MM.1S (cell line): ENCODE data around the gene PAOX.

Experiments used
- CTCF ChIP-seq: fragments of 300-600 bp; sonication (generic); IDR thresholded peaks from 2 replicates; pipeline ENCODE4 v1.5.1; 2016; ENCODE audit warnings: antibody characterized with exemption, low read length, mixed read lengths
- EZH2 ChIP-seq: fragments of 300-600 bp; sonication (generic); optimal IDR thresholded peaks from 2 replicates; pipeline ENCODE3; 2017; ENCODE audit warnings: low read depth, mild to moderate bottlenecking, antibody characterized with exemption, low read length, mixed read lengths
- EZH2phosphoT487 ChIP-seq: fragments of 300-600 bp; sonication (generic); IDR thresholded peaks from 2 replicates; pipeline ENCODE4 v1.6.1; 2018; ENCODE audit warnings: antibody characterized with exemption, low read length

DNA sequence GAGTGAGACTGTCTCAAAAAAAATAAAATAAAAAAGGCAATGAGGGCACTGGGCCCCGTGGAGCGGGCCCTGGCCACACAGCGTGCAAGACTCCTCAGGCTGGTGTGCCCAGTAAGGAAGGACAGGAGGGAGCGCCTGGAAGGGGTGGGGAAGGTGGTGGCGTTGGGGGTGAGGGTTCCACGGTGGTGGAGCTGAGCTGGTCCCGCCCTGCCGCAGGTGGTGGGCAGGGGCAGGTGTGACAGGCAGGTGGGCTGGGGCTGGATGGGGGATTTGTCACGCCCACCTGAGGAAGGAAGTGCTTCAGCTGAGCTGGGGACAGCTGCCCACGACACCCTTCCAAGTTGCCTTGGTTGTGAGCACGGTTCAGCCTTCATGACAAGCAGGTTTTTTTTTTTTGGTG, 32.6 kb upstream of the PAOX start:
- TF ChIP-seq CTCF = no peak
- TF ChIP-seq EZH2 = no peak
- no peak for TF ChIP-seq EZH2phosphoT487
